SIG-M5 treated with dmso at 0.1 percent for 504 hours (cell line): ENCODE data around the gene RMDN2.

Experiments
- DNase-seq: peaks from one replicate; lab custom pipeline; 2025; ENCODE audit not compliant: unreplicated experiment; lab: John Stamatoyannopoulos, UW

Gene RMDN2

GRCh38 chr2:38037757-38038621 is 112.9 kb downstream of the RMDN2 start:
- no peak for DNase-seq

- DNase-seq, result no peak
Measured at GRCh38 chr2:38038682-38039081, 113.6 kb downstream of the RMDN2 start.

GRCh38 chr2:38039121-38039910 is 114.2 kb downstream of the RMDN2 start:
- no peak for DNase-seq

GRCh38 chr2:38045811-38046210 is 120.7 kb downstream of the RMDN2 start:
- DNase-seq, result no peak

GRCh38 chr2:38056216-38056615 is 131.1 kb downstream of the RMDN2 start:
- DNase-seq, result no peak

GRCh38 chr2:38057651-38058410 is 132.7 kb downstream of the RMDN2 start:
- no peak for DNase-seq

- no peak for DNase-seq
Measured at GRCh38 chr2:38060236-38061018, 135.3 kb downstream of the RMDN2 start.

- no peak for DNase-seq
Measured at GRCh38 chr2:38064801-38065501, 139.9 kb downstream of the RMDN2 start.

- no peak for DNase-seq
Measured at GRCh38 chr2:38065502-38066135, 140.5 kb downstream of the RMDN2 start.

- no peak for DNase-seq
Measured at GRCh38 chr2:38066421-38067115, 141.5 kb downstream of the RMDN2 start.
